K562 (cell line): ENCODE results near the gene GRIK5. TPM values are rescaled to one million over a fixed set of nuclear protein-coding genes. Genes with fewer than 3 reads are reported as not detected.

Source experiments
- CBX2 ChIP-seq: fragments of 200-600 bp; sonication (generic); IDR thresholded peaks from one replicate; pipeline ENCODE4 v1.6.1; 2012; ENCODE audit warnings: mild to moderate bottlenecking, low read length, inconsistent platforms; ENCODE audit not compliant: insufficient read depth, poor library complexity, severe bottlenecking
- CTCF ChIP-seq, 3 experiments: IDR thresholded peaks in 2 of 3; conservative IDR thresholded peaks in 1 of 3; 2 replicates each; pipeline ENCODE4 v1.5.1; 2011 to 2012; ENCODE audit warnings: low read length in 3 of 3, mild to moderate bottlenecking in 3 of 3, control low read depth in 2 of 3, improper control_type of control experiment in 1 of 3, inconsistent platforms in 1 of 3, low read depth in 1 of 3, mixed read lengths in 1 of 3, moderate library complexity in 1 of 3; ENCODE audit not compliant: insufficient read depth in 2 of 3
- HINFP ChIP-seq: fragments of 450-650 bp; conservative IDR thresholded peaks from 2 replicates; pipeline ENCODE4 v1.6.1; 2016; ENCODE audit warnings: missing genetic modification characterization, low read depth, mild to moderate bottlenecking, control low read depth, missing compliant biosample characterization
- HOXB6 ChIP-seq: fragments of 250-450 bp; sonication (Bioruptor Pico); IDR thresholded peaks from 2 replicates; pipeline ENCODE4 v1.5.1; 2022; ENCODE audit warnings: mild to moderate bottlenecking, borderline replicate concordance
- KLF1 ChIP-seq: fragments of 450-650 bp; IDR thresholded peaks from 2 replicates; pipeline ENCODE4 v1.6.1; 2016; ENCODE audit warnings: missing genetic modification characterization, missing compliant biosample characterization
- KLF16 ChIP-seq: IDR thresholded peaks from 2 replicates; pipeline ENCODE4 v1.6.1; 2016; ENCODE audit warnings: antibody characterized with exemption
- LARP7 ChIP-seq: fragments of 450-650 bp; IDR thresholded peaks from 2 replicates; pipeline ENCODE4 v1.6.1; 2016
- MAZ ChIP-seq, 2 experiments: fragments of 450-650 bp in 1 of 2; sonication (generic) in 1 of 2; formaldehyde crosslinking; IDR thresholded peaks in 1 of 2; conservative IDR thresholded peaks in 1 of 2; 2 replicates each; pipeline versions ENCODE4 v1.4.0 to v1.5.0; 2020; ENCODE audit warnings: mild to moderate bottlenecking in 1 of 2, missing genetic modification reagents in 1 of 2
- POLR2H ChIP-seq: IDR thresholded peaks from 2 replicates; pipeline ENCODE4 v1.6.1; 2016; ENCODE audit warnings: missing genetic modification characterization, low read depth, mild to moderate bottlenecking, control low read depth, missing compliant biosample characterization, moderate library complexity
- SAFB2 ChIP-seq: fragments of 200-400 bp; formaldehyde crosslinking; IDR thresholded peaks from 2 replicates; pipeline ENCODE4 v1.6.1; 2018; ENCODE audit warnings: borderline replicate concordance, low read length, low read depth, moderate library complexity; ENCODE audit not compliant: severe bottlenecking
- TCFL5 ChIP-seq: fragments of 250-450 bp; sonication (Bioruptor Pico); conservative IDR thresholded peaks from 2 replicates; pipeline ENCODE4 v1.6.1; 2021; ENCODE audit warnings: mild to moderate bottlenecking, moderate library complexity, matching md5 sums
- U2AF1 ChIP-seq: fragments of 200-400 bp; formaldehyde crosslinking; optimal IDR thresholded peaks from 2 replicates; pipeline ENCODE3; 2017; ENCODE audit warnings: mild to moderate bottlenecking, low read depth, low read length, moderate library complexity
- ZNF217 ChIP-seq: sonication (generic); formaldehyde crosslinking; IDR thresholded peaks from 2 replicates; pipeline ENCODE4 v1.8.0; 2022; ENCODE audit warnings: mild to moderate bottlenecking, missing genetic modification reagents
- ZNF75A ChIP-seq: fragments of 450-650 bp; formaldehyde crosslinking; IDR thresholded peaks from 2 replicates; pipeline ENCODE4 v1.4.0; 2020; ENCODE audit warnings: mild to moderate bottlenecking
- polyA plus RNA-seq, 8 experiments: library from polyadenylated mRNA; depleted of rRNA in 4 of 8; stranded (reverse) in 5 of 8; unstranded in 3 of 8; fragments of >200 nt; fragmentation: Nextera tagmentation in 2 of 8; fragmentation: Illumina TruSeq in 1 of 8; extraction: Ambion mirVana in 2 of 8; extraction: Trizol in 1 of 8; gene quantifications; 2 replicates each; pipeline versions ENCODE4 v1.2.1 to v1.2.3, GENCODE V29; 2011 to 2014; ENCODE audit warnings: inconsistent platforms in 1 of 8, missing spikeins in 1 of 8
- total RNA-seq, 7 experiments: library from RNA; depleted of rRNA in 6 of 7; stranded (reverse); fragments of >200 nt in 6 of 7; fragmentation: Illumina TruSeq in 2 of 7; extraction: Trizol in 2 of 7; gene quantifications; 2 replicates each; pipeline versions ENCODE4 v1.2.1 to v1.2.3, GENCODE V29; 2011 to 2021; ENCODE audit warnings: low replicate concordance in 1 of 7
- TF ChIP-seq, protein P1 (sequence below), 2 experiments: fragments of 450-650 bp in 1 of 2; sonication (generic) in 1 of 2; formaldehyde crosslinking in 1 of 2; IDR thresholded peaks in 1 of 2; conservative IDR thresholded peaks in 1 of 2; 2 replicates each; pipeline versions ENCODE4 v1.6.1 to v1.8.1; 2016 to 2023; ENCODE audit warnings: mild to moderate bottlenecking in 2 of 2, moderate library complexity in 2 of 2, inconsistent platforms in 1 of 2, missing genetic modification reagents in 1 of 2
- TF ChIP-seq, protein P2 (sequence below): fragments of 450-650 bp; IDR thresholded peaks from 2 replicates; pipeline ENCODE4 v1.6.1; 2016; ENCODE audit warnings: missing biosample characterization, missing genetic modification characterization
- TF ChIP-seq, protein P3 (sequence below): sonication (generic); formaldehyde crosslinking; IDR thresholded peaks from 2 replicates; pipeline ENCODE4 v1.8.0; 2022; ENCODE audit warnings: mild to moderate bottlenecking, missing genetic modification reagents

GRIK5 gene
- total and polyA plus RNA-seq, 9 of the 15 experiments (the other 6 are each of a cell fraction or from before 2014, with no cell fraction given) = 0.04 to 0.55 (median 0.27) TPM; not detected in 2

- peak; percentile 82 to 95 (median 86) for TF ChIP-seq CTCF (IDR thresholded peaks at IDR 0.05 in 2 of 3, conservative IDR thresholded peaks at IDR 0.05 in 1 of 3; ENCODE audit: insufficient read depth in 2 of 3, low read depth in 1 of 3, low read length in 3 of 3)
- no peak for TF ChIP-seq U2AF1
- TF ChIP-seq, protein P1, sequence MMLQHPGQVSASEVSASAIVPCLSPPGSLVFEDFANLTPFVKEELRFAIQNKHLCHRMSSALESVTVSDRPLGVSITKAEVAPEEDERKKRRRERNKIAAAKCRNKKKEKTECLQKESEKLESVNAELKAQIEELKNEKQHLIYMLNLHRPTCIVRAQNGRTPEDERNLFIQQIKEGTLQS (IDR thresholded peaks at IDR 0.05) = no peak
- TF ChIP-seq, protein P1 (CRISPR knock-in tag; conservative IDR thresholded peaks at IDR 0.05) = no peak
- no peak for TF ChIP-seq ZNF75A
- peak; percentile 36; the same call in 1 of the 2 replicates for TF ChIP-seq KLF16
- no peak for TF ChIP-seq HOXB6
- no peak for TF ChIP-seq POLR2H (tag)
- TF ChIP-seq, protein P2, sequence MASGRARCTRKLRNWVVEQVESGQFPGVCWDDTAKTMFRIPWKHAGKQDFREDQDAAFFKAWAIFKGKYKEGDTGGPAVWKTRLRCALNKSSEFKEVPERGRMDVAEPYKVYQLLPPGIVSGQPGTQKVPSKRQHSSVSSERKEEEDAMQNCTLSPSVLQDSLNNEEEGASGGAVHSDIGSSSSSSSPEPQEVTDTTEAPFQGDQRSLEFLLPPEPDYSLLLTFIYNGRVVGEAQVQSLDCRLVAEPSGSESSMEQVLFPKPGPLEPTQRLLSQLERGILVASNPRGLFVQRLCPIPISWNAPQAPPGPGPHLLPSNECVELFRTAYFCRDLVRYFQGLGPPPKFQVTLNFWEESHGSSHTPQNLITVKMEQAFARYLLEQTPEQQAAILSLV = no peak
- peak in 1 of 2 experiments; percentile 17; a peak in 1 of 4 replicates for TF ChIP-seq MAZ (CRISPR knock-in tag; conservative IDR thresholded peaks at IDR 0.05 in 1 of 2, IDR thresholded peaks at IDR 0.05 in 1 of 2)
- no peak for TF ChIP-seq HINFP (tag)
- no peak for TF ChIP-seq KLF1
- TF ChIP-seq, protein P3, sequence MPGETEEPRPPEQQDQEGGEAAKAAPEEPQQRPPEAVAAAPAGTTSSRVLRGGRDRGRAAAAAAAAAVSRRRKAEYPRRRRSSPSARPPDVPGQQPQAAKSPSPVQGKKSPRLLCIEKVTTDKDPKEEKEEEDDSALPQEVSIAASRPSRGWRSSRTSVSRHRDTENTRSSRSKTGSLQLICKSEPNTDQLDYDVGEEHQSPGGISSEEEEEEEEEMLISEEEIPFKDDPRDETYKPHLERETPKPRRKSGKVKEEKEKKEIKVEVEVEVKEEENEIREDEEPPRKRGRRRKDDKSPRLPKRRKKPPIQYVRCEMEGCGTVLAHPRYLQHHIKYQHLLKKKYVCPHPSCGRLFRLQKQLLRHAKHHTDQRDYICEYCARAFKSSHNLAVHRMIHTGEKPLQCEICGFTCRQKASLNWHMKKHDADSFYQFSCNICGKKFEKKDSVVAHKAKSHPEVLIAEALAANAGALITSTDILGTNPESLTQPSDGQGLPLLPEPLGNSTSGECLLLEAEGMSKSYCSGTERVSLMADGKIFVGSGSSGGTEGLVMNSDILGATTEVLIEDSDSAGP (CRISPR knock-in tag) = no peak
- no peak for TF ChIP-seq LARP7
- TF ChIP-seq ZNF217 (CRISPR knock-in tag) = no peak
- TF ChIP-seq SAFB2 = no peak
- no peak for TF ChIP-seq CBX2
- no peak for TF ChIP-seq TCFL5 (CRISPR knock-in tag)
Measured at GRCh38 chr19:42028304-42029216, 41.4 kb downstream of the GRIK5 start (continued).
